MM.1S (cell line): ENCODE data around the gene FAM229A.

Experiments used
- DNase-seq: peaks from one replicate; pipeline ENCODE4 v3.0.0-alpha.2; 2015
- H2AFZ ChIP-seq: fragments of 300-600 bp; sonication (generic); 2 replicates; pipeline ENCODE4 v1.6.0; 2016; ENCODE audit warnings: antibody characterized with exemption, low read length
- H3F3A ChIP-seq: fragments of 300-600 bp; sonication (generic); 2 replicates; pipeline ENCODE4 v1.6.1; 2016; ENCODE audit warnings: mild to moderate bottlenecking, antibody characterized with exemption, low read length, moderate library complexity, mixed read lengths; ENCODE audit not compliant: insufficient read depth
- H3K27ac ChIP-seq: fragments of 300-600 bp; sonication (generic); 2 replicates; pipeline ENCODE4 v1.5.1; 2016; ENCODE audit warnings: mild to moderate bottlenecking, low read length
- H3K27me3 ChIP-seq: fragments of 300-600 bp; sonication (generic); replicated peaks from 2 replicates; pipeline ENCODE4 v1.6.0; 2016; ENCODE audit warnings: low read length; ENCODE audit not compliant: insufficient read depth
- H3K36me3 ChIP-seq: fragments of 300-600 bp; sonication (generic); replicated peaks from 2 replicates; pipeline ENCODE4 v1.6.1; 2016; ENCODE audit warnings: mild to moderate bottlenecking, low read length, mixed read lengths; ENCODE audit not compliant: insufficient read depth
- H3K4me1 ChIP-seq: fragments of 300-600 bp; sonication (generic); 2 replicates; pipeline ENCODE4 v1.6.1; 2016; ENCODE audit warnings: low read length, mixed read lengths
- H3K4me2 ChIP-seq: fragments of 300-600 bp; sonication (generic); 2 replicates; pipeline ENCODE4 v1.6.0; 2016; ENCODE audit warnings: low read depth, low read length
- H3K4me3 ChIP-seq: fragments of 300-600 bp; sonication (generic); 2 replicates; pipeline ENCODE4 v1.5.1; 2016; ENCODE audit warnings: low read length, mixed read lengths
- H3K79me2 ChIP-seq: fragments of 300-600 bp; sonication (generic); 2 replicates; pipeline ENCODE4 v1.6.1; 2016; ENCODE audit warnings: mixed run types, low read length, mixed read lengths
- H3K9ac ChIP-seq: fragments of 300-600 bp; sonication (generic); 2 replicates; pipeline ENCODE4 v1.6.1; 2016; ENCODE audit warnings: low read length, mixed read lengths
- H3K9me2 ChIP-seq: fragments of 300-600 bp; sonication (generic); replicated peaks from 2 replicates; pipeline ENCODE4 v1.6.1; 2016; ENCODE audit warnings: mild to moderate bottlenecking, low read length, mixed read lengths; ENCODE audit not compliant: insufficient read depth
- H3K9me3 ChIP-seq: fragments of 300-600 bp; sonication (generic); replicated peaks from 2 replicates; pipeline ENCODE4 v1.6.1; 2016; ENCODE audit warnings: mild to moderate bottlenecking, low read length, mixed read lengths; ENCODE audit not compliant: insufficient read depth
- H4K20me1 ChIP-seq: fragments of 300-600 bp; sonication (generic); 2 replicates; pipeline ENCODE4 v1.6.1; 2016; ENCODE audit warnings: mild to moderate bottlenecking, low read length, moderate library complexity, mixed read lengths; ENCODE audit not compliant: insufficient read depth
- EZH2 ChIP-seq: fragments of 300-600 bp; sonication (generic); optimal IDR thresholded peaks from 2 replicates; pipeline ENCODE3; 2017; ENCODE audit warnings: low read depth, mild to moderate bottlenecking, antibody characterized with exemption, low read length, mixed read lengths
- EZH2phosphoT487 ChIP-seq: fragments of 300-600 bp; sonication (generic); IDR thresholded peaks from 2 replicates; pipeline ENCODE4 v1.6.1; 2018; ENCODE audit warnings: antibody characterized with exemption, low read length
- TF ChIP-seq, protein P1 (sequence below): fragments of 300-600 bp; sonication (generic); IDR thresholded peaks from 2 replicates; pipeline ENCODE4 v1.5.1; 2016; ENCODE audit warnings: antibody characterized with exemption, low read length, mixed read lengths

Gene FAM229A, protein sequence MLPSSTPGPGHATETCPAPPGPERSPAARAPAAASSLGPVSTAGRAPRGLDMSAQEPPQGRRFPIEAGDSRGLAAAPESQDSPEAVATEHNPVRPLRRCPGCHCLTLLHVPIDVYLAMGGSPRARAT

GRCh38 chr1:32362474-32363313, at the start of gene FAM229A, which contains the start of gene TSSK3:
Gene FAM229A, minus strand, starts transcription at chr1:32362485. Its CDS starts 394 bp downstream, at chr1:32362091.
Gene TSSK3, plus strand, starts transcription at chr1:32362539. Its CDS starts 163 bp downstream, at chr1:32362702.
- no peaks in the 10 kb centered on the region for H4K20me1 ChIP-seq

GRCh38 chr1:32411261-32411660, 49.0 kb upstream of the FAM229A start:
- Histone ChIP-seq H3K4me1 (peaks cover 6% of the 10 kb centered on the region), H4K20me1 (no peaks in the 10 kb centered on the region), H3K79me2 (no peaks in the 10 kb centered on the region), H3K36me3 (no peaks in the 10 kb centered on the region), H3F3A (no peaks in the 10 kb centered on the region), H3K4me2 (no peak overlapping the region), H3K9ac (no peak overlapping the region), H3K9me3 (no peaks in the 10 kb centered on the region), H3K9me2 (no peaks in the 10 kb centered on the region), H2AFZ (no peak overlapping the region), H3K4me3 (no peak overlapping the region), H3K27ac (no peak overlapping the region), H3K27me3 (no peaks in the 10 kb centered on the region)
- no peak for TF ChIP-seq EZH2phosphoT487
- no peak for TF ChIP-seq EZH2
- TF ChIP-seq, protein P1, sequence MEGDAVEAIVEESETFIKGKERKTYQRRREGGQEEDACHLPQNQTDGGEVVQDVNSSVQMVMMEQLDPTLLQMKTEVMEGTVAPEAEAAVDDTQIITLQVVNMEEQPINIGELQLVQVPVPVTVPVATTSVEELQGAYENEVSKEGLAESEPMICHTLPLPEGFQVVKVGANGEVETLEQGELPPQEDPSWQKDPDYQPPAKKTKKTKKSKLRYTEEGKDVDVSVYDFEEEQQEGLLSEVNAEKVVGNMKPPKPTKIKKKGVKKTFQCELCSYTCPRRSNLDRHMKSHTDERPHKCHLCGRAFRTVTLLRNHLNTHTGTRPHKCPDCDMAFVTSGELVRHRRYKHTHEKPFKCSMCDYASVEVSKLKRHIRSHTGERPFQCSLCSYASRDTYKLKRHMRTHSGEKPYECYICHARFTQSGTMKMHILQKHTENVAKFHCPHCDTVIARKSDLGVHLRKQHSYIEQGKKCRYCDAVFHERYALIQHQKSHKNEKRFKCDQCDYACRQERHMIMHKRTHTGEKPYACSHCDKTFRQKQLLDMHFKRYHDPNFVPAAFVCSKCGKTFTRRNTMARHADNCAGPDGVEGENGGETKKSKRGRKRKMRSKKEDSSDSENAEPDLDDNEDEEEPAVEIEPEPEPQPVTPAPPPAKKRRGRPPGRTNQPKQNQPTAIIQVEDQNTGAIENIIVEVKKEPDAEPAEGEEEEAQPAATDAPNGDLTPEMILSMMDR: no peak
- no peak for DNase-seq

More at GRCh38 chr1:32362474-32363313, at the start of gene FAM229A, which contains the start of gene TSSK3:
- no peak within 1 kb of the TSS for H3K27ac ChIP-seq
- no peaks in the 10 kb centered on the region for H3K79me2 ChIP-seq
- no peak for DNase-seq
- no peaks in the 10 kb centered on the region; the same call in none of the 2 replicates for H3K36me3 ChIP-seq
- H3K9me2 ChIP-seq: no peaks in the 10 kb centered on the region
- H3F3A ChIP-seq: no peaks in the 10 kb centered on the region
- H3K4me3 ChIP-seq: no peak within 1 kb of the TSS
- H2AFZ ChIP-seq: no peak within 1 kb of the TSS
- H3K9ac ChIP-seq: no peak within 1 kb of the TSS
- H3K4me1 ChIP-seq: no peaks in the 10 kb centered on the region
- no peaks in the 10 kb centered on the region for H3K27me3 ChIP-seq
- no peaks in the 10 kb centered on the region for H3K9me3 ChIP-seq
- no peak within 1 kb of the TSS for H3K4me2 ChIP-seq
- no peak for TF ChIP-seq EZH2phosphoT487
- no peak for TF ChIP-seq EZH2
- TF ChIP-seq, protein P1: no peak

DNA sequence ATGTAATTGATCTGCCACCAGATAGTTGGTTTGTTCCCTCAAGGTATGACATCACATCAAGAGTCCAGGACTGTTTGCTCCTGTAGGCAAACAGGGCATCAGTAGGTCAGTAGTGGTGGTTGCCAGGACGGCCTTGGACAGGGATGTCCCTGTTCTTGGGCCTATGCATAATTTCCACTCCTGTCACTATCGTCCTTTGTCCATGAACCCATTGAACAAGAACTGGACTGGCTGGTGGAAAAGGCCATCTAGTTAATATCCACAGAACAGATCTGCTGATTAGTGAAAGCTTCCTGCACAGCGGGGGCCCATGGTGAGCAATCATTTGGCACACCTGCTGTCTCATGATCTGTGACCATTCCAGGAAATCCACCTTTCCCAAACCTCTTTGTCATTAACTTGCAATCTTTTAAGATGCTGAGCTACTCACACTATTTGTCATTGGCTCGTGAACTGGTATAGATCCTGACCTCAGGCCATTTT, 44.4 kb upstream of the FAM229A start:
- H2AFZ ChIP-seq: no peak overlapping the region
- H3K4me3 ChIP-seq: no peak overlapping the region
- H3K27ac ChIP-seq: no peak overlapping the region
- no peak overlapping the region for H3K9ac ChIP-seq
- H3K79me2 ChIP-seq: no peaks in the 10 kb centered on the region
- H4K20me1 ChIP-seq: no peaks in the 10 kb centered on the region
- no peak overlapping the region for H3K4me2 ChIP-seq
- H3K9me2 ChIP-seq: no peaks in the 10 kb centered on the region
- H3F3A ChIP-seq: no peaks in the 10 kb centered on the region
- no peaks in the 10 kb centered on the region for H3K27me3 ChIP-seq
- H3K36me3 ChIP-seq: no peaks in the 10 kb centered on the region
- H3K9me3 ChIP-seq: no peaks in the 10 kb centered on the region
- TF ChIP-seq, protein P1: no peak
- TF ChIP-seq EZH2phosphoT487: no peak
- no peak for TF ChIP-seq EZH2
- no peak for DNase-seq
- no peaks in the 10 kb centered on the region for H3K4me1 ChIP-seq
